Sigmoid colon (tissue), 4 donors: ENCODE results near the gene ZSCAN4.

Source experiments
- EP300 ChIP-seq, 4 donors: sonication (generic); formaldehyde crosslinking; IDR thresholded peaks; one replicate each; pipeline ENCODE4 v1.6.1; 2017; ENCODE audit warnings: antibody characterized with exemption in 4 of 4
- POLR2A ChIP-seq, 2 donors: fragments of 450-650 bp; IDR thresholded peaks; one replicate each; pipeline ENCODE4 v1.6.1; 2016; ENCODE audit warnings: antibody characterized with exemption in 2 of 2, mild to moderate bottlenecking in 2 of 2, moderate library complexity in 2 of 2
- POLR2AphosphoS5 ChIP-seq, 4 donors: sonication (generic); formaldehyde crosslinking; IDR thresholded peaks; one replicate each; pipeline ENCODE4 v1.6.1; 2017; ENCODE audit warnings: antibody characterized with exemption in 4 of 4
- TF ChIP-seq, protein P1 (sequence below), 4 experiments: fragments of 450-650 bp in 3 of 4; fragments of 200-600 bp in 1 of 4; IDR thresholded peaks; one replicate each; pipeline ENCODE4 v1.5.1; 2016 to 2019; ENCODE audit warnings: antibody characterized with exemption in 4 of 4, mild to moderate bottlenecking in 3 of 4, moderate library complexity in 2 of 4

- TF ChIP-seq POLR2A (IDR thresholded peaks at IDR 0.05) (no peak), POLR2AphosphoS5 (IDR thresholded peaks at IDR 0.05) (no peak), EP300 (IDR thresholded peaks at IDR 0.05) (no peak)
- TF ChIP-seq, protein P1, sequence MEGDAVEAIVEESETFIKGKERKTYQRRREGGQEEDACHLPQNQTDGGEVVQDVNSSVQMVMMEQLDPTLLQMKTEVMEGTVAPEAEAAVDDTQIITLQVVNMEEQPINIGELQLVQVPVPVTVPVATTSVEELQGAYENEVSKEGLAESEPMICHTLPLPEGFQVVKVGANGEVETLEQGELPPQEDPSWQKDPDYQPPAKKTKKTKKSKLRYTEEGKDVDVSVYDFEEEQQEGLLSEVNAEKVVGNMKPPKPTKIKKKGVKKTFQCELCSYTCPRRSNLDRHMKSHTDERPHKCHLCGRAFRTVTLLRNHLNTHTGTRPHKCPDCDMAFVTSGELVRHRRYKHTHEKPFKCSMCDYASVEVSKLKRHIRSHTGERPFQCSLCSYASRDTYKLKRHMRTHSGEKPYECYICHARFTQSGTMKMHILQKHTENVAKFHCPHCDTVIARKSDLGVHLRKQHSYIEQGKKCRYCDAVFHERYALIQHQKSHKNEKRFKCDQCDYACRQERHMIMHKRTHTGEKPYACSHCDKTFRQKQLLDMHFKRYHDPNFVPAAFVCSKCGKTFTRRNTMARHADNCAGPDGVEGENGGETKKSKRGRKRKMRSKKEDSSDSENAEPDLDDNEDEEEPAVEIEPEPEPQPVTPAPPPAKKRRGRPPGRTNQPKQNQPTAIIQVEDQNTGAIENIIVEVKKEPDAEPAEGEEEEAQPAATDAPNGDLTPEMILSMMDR (IDR thresholded peaks at IDR 0.05) = no peak
These were observed 18.0 kb downstream of the ZSCAN4 start for GRCh38 chr19:57686727-57687126.
